SJSA1 (cell line): ENCODE data around the gene PIP4K2A. TPM values are rescaled to one million over a fixed set of nuclear protein-coding genes. Genes with fewer than 3 reads are reported as not detected.

Experiments
- DNase-seq, 2 experiments: peaks; one replicate each; pipeline ENCODE4 v3.0.0-alpha.2; 2015 to 2020; ENCODE audit warnings: low spot score in 2 of 2, low read depth in 1 of 2
- H3K27ac ChIP-seq: fragments of 250-450 bp; sonication (Bioruptor Pico); 2 replicates; pipeline ENCODE4 v1.5.1; 2020; ENCODE audit warnings: mild to moderate bottlenecking, moderate library complexity
- H3K27me3 ChIP-seq: fragments of 250-450 bp; sonication (Bioruptor Pico); replicated peaks from 2 replicates; pipeline ENCODE4 v1.5.1; 2020; ENCODE audit warnings: mild to moderate bottlenecking, moderate library complexity
- H3K36me3 ChIP-seq: fragments of 250-450 bp; sonication (Bioruptor Pico); 2 replicates; pipeline ENCODE4 v1.5.1; 2020; ENCODE audit warnings: mild to moderate bottlenecking
- H3K4me1 ChIP-seq: fragments of 250-450 bp; sonication (Bioruptor Pico); replicated peaks from 2 replicates; pipeline ENCODE4 v1.6.1; 2021; ENCODE audit warnings: mild to moderate bottlenecking
- H3K4me3 ChIP-seq: fragments of 250-450 bp; sonication (Bioruptor Pico); 2 replicates; pipeline ENCODE4 v1.5.1; 2020; ENCODE audit warnings: mild to moderate bottlenecking
- H3K9me3 ChIP-seq: fragments of 250-450 bp; sonication (Bioruptor Pico); replicated peaks from 2 replicates; pipeline ENCODE4 v1.5.1; 2020; ENCODE audit warnings: mild to moderate bottlenecking
- total RNA-seq: library from RNA; depleted of rRNA; stranded (reverse); fragments of >200 nt; shearing (Covaris generic); gene quantifications from 2 replicates; pipeline ENCODE4 v1.2.3, GENCODE V29; 2014

The PIP4K2A gene
- total RNA-seq, 1 experiment from 2014 or later = 51.7 TPM

DNA sequence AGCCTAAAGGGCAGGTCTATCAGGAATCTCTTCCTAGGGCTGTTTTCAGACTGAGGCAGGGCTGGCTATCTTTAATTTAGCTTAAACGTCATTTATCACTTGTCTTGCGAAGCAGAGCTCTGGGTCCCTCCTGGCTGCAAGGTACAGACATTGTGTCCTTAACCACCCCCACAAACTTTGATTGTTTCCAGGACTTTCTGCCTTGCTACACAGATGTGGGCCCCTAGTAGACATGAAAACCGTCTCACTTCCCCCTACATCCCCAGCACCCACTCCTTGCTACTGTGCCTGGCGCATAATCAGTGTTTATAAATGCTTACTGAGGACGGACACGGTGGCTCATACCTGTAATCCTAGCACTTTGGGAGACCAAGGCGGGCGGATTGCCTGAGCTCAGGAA lies 54.5 kb downstream of the PIP4K2A start:
- Histone ChIP-seq H3K36me3 (peaks cover 3% of the 10 kb centered on the region; the same call in 1 of the 2 replicates), H3K4me3 (no peak overlapping the region), H3K27ac (no peak overlapping the region), H3K9me3 (no peaks in the 10 kb centered on the region), H3K4me1 (peaks cover 24% of the 10 kb centered on the region), H3K27me3 (no peaks in the 10 kb centered on the region)
- no peak for DNase-seq

DNA sequence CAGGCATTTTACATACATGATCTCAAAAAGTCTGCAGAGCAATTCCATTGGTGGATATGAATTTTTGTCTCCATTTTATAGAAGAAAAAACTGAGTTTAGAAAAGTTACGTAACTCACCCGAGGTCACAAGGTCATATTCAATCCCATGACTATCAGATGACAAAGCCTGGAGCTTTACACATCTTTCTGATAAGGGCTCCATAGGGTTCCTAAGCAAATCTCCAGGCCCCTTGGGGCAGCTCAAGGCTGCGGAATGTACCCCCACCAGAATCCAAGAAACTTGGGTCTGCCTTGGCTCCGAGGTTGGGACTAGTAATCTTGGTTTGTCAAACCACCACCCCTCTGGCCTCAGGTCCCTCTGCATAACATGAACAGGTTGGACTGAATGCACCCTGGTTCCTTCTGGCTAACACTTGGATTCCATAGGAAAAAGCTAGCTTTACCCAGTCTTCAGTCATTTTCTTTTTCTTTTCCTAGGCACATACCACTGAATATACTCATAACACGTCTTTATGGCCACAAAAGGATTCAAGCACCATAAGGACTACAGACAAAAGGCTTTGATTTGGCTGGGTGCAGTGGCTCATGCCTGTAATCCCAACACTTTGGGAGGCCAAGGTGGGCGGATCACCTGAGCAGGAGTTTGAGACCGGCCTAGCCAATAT lies 55.5 kb downstream of the PIP4K2A start:
- H3K27me3 ChIP-seq = no peaks in the 10 kb centered on the region
- H3K27ac ChIP-seq = no peak overlapping the region
- no peak for DNase-seq
- no peak overlapping the region for H3K4me3 ChIP-seq
- H3K4me1 ChIP-seq = peaks cover 24% of the 10 kb centered on the region
- peaks cover 3% of the 10 kb centered on the region; the same call in 1 of the 2 replicates for H3K36me3 ChIP-seq
- H3K9me3 ChIP-seq = no peaks in the 10 kb centered on the region

DNA sequence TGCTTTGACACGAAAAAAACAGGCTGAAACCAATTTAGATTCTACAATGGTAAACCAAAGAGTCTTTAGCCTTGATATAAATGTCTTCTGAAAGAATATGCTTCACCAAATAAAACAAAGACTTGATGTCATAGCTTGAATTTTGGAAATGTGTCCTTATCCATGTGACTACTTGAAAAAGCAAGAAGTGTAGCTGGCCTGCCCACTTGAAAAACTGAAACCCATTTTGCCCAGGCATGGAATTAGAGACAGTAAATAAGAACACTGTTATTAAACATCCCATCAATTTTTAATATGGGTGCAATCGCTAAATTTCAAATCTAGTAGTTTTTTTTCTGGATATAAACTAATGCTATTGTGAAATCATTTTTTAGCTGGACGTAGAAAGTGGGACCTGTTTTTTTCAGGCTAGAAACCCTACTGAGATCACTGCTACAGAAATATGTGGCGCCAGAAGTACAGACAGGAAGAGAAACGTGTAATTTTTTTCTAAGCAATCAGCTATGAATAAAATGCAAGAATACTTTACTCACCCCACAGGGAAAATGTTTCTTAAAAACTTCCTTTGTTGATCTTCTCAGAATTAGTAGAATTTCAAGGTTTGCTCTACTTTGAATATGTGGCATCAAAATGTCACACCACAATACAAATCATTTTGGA lies 56.7 kb downstream of the PIP4K2A start:
- Histone ChIP-seq H3K27ac (no peak overlapping the region), H3K4me1 (peaks cover 30% of the 10 kb centered on the region)

DNA sequence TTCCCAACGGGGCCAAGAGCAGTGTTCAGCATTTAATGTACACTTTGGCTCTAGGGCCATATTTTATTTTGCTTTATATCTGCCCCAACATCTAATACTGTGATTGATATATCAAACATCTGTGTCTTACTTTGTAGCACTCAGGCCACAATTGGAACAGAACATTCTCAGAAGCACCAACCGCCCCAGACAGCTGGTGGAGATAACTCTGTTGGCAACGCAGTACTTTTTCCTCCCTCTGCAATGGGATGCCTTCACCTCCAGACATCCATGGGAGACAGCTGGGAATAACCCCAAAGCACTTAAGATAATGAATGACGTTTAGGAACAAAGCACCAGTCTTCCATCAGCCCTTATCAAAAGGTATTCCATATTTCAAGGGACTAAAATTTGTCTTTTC lies 57.4 kb downstream of the PIP4K2A start:
- Histone ChIP-seq H3K27me3 (no peaks in the 10 kb centered on the region), H3K27ac (no peak overlapping the region), H3K4me3 (no peak overlapping the region), H3K36me3 (peaks cover 3% of the 10 kb centered on the region; the same call in 1 of the 2 replicates), H3K9me3 (no peaks in the 10 kb centered on the region), H3K4me1 (peaks cover 30% of the 10 kb centered on the region)
- no peak for DNase-seq

More for the DNA sequence above, 56.7 kb downstream of the PIP4K2A start:
- no peak for DNase-seq
- no peaks in the 10 kb centered on the region for H3K27me3 ChIP-seq
- peaks cover 3% of the 10 kb centered on the region; the same call in 1 of the 2 replicates for H3K36me3 ChIP-seq
- no peaks in the 10 kb centered on the region for H3K9me3 ChIP-seq
- H3K4me3 ChIP-seq = no peak overlapping the region

DNA sequence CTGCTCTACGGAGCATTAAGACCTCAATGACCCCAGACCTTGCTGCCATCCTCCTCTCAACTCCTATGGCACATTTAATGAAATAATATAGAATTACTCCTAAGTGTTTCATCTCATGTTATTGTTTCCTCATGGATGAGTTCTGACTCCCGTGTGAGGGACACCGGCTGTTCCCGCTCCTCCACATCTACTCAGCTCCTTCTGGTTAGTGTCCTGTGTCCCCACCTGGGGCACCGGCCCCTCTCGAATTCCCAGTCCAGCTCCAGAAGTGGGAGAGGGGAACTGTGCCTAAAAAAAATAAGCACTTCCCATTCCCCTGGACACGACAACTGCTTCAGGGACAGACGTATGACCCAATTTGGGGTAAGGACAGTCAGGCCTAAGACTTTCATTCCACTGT lies 58.3 kb downstream of the PIP4K2A start:
- no peak overlapping the region for H3K4me3 ChIP-seq
- no peaks in the 10 kb centered on the region for H3K9me3 ChIP-seq
- H3K4me1 ChIP-seq = peaks cover 30% of the 10 kb centered on the region
- no peak for DNase-seq
- H3K36me3 ChIP-seq = peaks cover 3% of the 10 kb centered on the region; the same call in 1 of the 2 replicates
- H3K27me3 ChIP-seq = no peaks in the 10 kb centered on the region
- H3K27ac ChIP-seq = no peak overlapping the region

DNA sequence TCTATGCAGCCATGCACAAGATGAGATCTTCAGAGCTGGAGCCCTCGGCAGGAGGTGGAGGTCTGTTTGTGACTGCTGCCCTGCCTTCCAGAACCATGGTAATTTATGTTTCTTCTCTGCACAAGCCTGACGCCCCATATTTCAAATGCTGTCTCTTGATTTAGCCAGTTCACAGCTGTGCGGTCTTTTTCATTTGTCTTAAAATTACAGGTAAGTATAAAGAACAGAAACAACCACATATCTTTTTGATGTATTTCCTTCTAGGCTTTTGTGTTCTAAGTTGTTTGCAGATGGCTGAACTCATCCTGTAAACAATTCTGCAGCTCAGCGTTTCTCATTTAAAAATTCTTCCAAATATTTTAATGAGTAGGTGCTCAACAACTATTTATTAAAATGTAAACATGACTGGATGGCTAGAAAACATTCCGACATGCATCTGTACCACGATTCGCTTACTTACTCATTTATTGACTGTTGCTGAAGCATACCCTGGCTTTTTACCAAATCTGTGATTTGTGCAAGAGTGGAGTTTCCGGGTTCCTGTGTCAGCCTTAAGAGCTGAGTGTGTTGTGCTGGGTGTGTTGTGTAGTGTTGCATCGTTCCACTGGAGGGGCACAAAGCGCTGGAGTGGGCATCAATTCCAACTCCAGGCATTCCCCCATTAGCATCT lies 58.9 kb downstream of the PIP4K2A start:
- H3K9me3 ChIP-seq = no peaks in the 10 kb centered on the region
- no peak overlapping the region for H3K27ac ChIP-seq
- peaks cover 3% of the 10 kb centered on the region; the same call in 1 of the 2 replicates for H3K36me3 ChIP-seq
- H3K4me1 ChIP-seq = peaks cover 25% of the 10 kb centered on the region
- H3K4me3 ChIP-seq = no peak overlapping the region
- peak in 1 of 2 experiments; percentile 22 for DNase-seq
- H3K27me3 ChIP-seq = no peaks in the 10 kb centered on the region

DNA sequence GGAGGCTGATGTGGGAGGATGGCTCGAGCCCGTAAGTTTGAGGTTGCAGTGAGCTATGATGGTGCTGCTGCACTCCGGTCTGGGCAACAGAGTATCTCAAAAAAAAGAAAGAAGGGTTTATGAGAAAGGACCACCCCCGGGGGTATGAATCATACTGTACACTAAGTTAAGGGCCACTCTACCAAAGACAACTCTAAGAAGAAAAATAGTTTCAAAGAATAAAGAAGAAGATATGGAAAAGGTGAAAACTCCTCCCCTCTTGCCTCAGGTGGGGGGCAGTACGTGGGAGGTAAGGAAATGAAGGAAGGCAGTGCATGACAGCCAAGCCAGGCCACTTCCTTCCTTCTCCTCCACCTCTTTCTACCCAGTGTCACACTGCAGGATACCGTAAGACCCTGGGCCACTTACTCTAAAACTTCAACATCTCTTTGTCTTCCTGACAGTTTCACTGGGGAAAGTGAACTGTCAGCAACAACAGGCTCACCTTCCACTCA lies 61.3 kb downstream of the PIP4K2A start:
- Histone ChIP-seq H3K4me3 (no peak overlapping the region), H3K27ac (no peak overlapping the region), H3K9me3 (no peaks in the 10 kb centered on the region), H3K27me3 (no peaks in the 10 kb centered on the region), H3K4me1 (peaks cover 24% of the 10 kb centered on the region), H3K36me3 (peaks cover 3% of the 10 kb centered on the region; the same call in 1 of the 2 replicates)
- DNase-seq = peak in 1 of 2 experiments; percentile 22

DNA sequence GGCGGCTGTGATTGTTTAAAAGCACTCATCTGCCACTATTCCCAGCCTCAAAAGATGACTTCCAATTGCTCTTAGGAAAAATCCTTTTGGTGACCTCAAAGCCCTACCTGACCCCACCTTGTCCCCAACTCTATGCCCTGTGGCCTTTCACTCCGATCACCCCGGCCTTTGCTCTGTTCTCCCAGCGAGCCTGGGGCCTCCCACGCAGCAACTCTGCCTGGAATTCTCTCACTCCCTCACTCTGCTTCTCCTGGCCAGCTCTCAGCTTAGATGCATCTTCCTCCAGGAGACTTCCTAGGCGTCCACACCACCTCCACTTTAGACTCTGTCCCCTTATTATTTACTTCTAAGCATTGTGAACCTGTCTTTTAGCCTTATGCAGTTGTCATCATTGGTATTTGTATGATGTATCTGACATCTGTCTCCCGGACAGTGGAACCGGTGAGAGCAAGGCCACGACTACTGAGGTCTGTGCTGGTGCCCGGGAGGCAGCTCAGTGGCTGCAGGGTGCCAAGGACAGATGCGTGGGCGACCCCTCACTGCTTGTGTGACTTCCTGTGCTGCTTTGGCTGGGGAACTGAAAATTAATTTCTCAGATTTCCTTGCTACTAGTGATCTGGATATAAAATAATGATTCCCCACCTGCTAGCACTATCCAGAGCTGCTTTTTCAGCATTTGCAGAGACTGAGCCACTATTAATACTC lies 63.0 kb downstream of the PIP4K2A start:
- H3K27me3 ChIP-seq = no peaks in the 10 kb centered on the region
- DNase-seq = no peak
- H3K27ac ChIP-seq = no peak overlapping the region

DNA sequence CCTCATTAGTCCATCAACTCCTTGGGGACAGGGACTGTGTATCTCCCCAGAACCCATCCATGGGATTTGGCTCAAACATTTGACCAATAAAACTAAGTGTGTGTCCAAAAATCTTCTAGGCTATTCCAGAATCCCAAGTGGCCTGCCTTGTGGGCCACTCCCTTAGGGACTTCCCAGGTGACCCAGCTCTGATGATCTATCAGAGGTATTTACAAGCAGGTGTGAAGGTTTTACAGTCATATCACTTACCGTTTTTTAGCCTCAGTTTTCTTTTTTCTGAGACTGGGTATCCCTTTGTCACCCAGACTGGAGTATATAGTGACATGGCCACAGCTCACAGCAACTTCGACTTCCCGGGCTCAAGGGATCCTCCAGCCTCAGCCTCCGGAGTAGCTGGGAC lies 64.4 kb downstream of the PIP4K2A start:
- no peaks in the 10 kb centered on the region for H3K9me3 ChIP-seq
- no peaks in the 10 kb centered on the region for H3K27me3 ChIP-seq
- DNase-seq = no peak

More for the DNA sequence above, 63.0 kb downstream of the PIP4K2A start:
- Histone ChIP-seq H3K4me1 (peaks cover 32% of the 10 kb centered on the region), H3K4me3 (no peak overlapping the region), H3K9me3 (no peaks in the 10 kb centered on the region), H3K36me3 (peaks cover 3% of the 10 kb centered on the region; the same call in 1 of the 2 replicates)

DNA sequence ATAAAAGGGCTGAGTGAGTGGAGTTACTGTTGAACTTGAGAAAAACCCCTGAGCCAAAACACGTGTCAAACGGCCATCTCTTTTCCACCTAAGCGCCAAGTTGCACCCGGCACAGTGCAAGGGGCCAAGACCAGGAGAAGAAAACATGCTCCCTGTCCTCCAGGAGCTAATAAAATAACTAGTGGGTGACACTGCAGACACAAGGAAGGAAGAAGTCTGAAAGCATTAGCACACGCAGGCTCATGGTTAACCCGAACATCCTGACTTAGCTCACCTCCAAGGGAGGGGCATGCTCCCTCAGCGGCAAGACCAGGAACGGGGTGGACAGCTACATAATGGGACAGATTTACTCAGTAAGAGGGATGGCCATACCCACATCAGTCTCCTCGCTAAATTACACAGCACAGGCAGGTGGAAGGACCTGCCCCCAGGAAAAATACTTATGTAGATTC lies 65.0 kb downstream of the PIP4K2A start:
- H3K9me3 ChIP-seq = no peaks in the 10 kb centered on the region
- DNase-seq = no peak
- H3K4me1 ChIP-seq = peaks cover 21% of the 10 kb centered on the region
- no peaks in the 10 kb centered on the region for H3K36me3 ChIP-seq
- H3K4me3 ChIP-seq = no peak overlapping the region
- no peaks in the 10 kb centered on the region for H3K27me3 ChIP-seq
- H3K27ac ChIP-seq = no peak overlapping the region

More for the DNA sequence above, 64.4 kb downstream of the PIP4K2A start:
- Histone ChIP-seq H3K36me3 (no peaks in the 10 kb centered on the region), H3K27ac (no peak overlapping the region), H3K4me3 (no peak overlapping the region), H3K4me1 (peaks cover 21% of the 10 kb centered on the region)

DNA sequence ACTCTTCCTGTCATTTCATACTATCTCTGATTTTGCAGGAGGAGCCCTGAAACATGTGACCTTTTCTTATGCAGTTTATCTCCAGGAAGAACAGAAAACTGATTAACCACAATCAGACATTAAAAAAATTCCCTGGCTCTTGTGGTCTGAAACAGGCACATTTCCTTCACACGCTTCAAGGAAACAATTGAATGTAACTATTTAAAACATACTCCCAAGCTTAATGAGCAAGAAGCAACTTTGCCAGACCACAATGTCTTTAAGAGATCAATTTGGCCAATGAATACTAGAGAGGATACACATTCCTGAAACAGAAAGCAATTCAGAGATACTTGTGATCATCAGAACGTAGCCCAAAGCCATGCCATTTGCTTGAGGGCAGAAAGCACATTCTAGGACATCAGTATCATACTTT lies 65.8 kb downstream of the PIP4K2A start:
- Histone ChIP-seq H3K27ac (no peak overlapping the region), H3K4me3 (no peak overlapping the region), H3K9me3 (no peaks in the 10 kb centered on the region), H3K4me1 (peaks cover 20% of the 10 kb centered on the region), H3K27me3 (no peaks in the 10 kb centered on the region), H3K36me3 (no peaks in the 10 kb centered on the region)
- no peak for DNase-seq

DNA sequence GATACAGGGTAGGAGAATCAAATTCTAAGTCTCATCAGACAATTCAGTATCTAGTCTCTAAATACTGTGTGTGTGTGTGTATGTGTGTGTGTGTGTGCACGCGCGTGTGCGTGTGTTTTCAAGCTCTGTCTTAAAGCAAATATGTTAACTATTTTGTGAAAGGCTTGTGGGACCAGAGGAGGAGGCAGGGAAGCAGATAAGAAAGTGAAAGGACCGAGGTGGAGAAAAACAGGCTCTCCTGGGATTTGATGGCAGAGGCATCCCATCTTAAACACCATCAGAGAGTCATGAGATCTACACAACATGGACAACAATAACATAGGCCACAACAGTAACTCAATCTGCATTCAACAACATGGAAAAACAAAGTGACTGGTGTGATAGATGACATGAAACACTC lies 67.1 kb downstream of the PIP4K2A start:
- no peak for DNase-seq
- peaks cover 14% of the 10 kb centered on the region for H3K4me1 ChIP-seq
- no peak overlapping the region for H3K4me3 ChIP-seq
- H3K9me3 ChIP-seq = no peaks in the 10 kb centered on the region
- H3K27ac ChIP-seq = no peak overlapping the region
- no peaks in the 10 kb centered on the region for H3K27me3 ChIP-seq
- no peaks in the 10 kb centered on the region for H3K36me3 ChIP-seq

DNA sequence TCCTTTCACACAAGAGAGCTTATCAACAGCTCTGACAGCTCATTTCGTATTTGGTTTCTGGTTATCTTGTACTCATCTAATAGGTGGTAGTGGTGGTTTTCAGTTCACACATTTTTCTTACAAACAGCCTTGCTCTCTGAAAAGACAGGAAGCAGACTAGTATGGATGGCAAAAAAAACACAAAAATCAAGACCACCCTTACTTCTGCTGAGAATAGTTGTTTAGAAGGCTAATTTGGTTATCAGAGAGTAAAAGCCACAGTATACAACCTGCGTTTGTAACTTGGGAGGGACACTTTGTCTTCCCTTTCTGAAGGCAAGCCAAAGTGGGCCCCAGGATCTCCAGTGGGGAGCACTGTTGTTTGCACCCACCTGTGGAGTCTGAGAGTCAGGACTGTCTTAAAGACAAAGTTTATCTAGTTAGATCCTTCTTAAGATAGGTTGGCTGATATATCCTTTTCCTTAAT lies 68.0 kb downstream of the PIP4K2A start:
- H3K4me3 ChIP-seq = no peak overlapping the region
- H3K9me3 ChIP-seq = no peaks in the 10 kb centered on the region
- H3K27ac ChIP-seq = no peak overlapping the region
- no peaks in the 10 kb centered on the region for H3K27me3 ChIP-seq
- no peak for DNase-seq
- no peaks in the 10 kb centered on the region for H3K36me3 ChIP-seq
- peaks cover 14% of the 10 kb centered on the region for H3K4me1 ChIP-seq
